DND-41 (cell line): ENCODE results near the gene EFNB2.

Source experiments
- EZH2 ChIP-seq: IDR thresholded peaks from 3 replicates; pipeline ENCODE4 v1.6.1; 2012; ENCODE audit warnings: borderline replicate concordance, low read depth, mild to moderate bottlenecking, moderate library complexity, low read length, inconsistent platforms; ENCODE audit not compliant: severe bottlenecking
- TF ChIP-seq, protein P1 (sequence below): IDR thresholded peaks from 2 replicates; pipeline ENCODE4 v1.5.1; 2012; ENCODE audit warnings: borderline replicate concordance, low read length, moderate library complexity, mild to moderate bottlenecking; ENCODE audit not compliant: poor library complexity, severe bottlenecking; ENCODE audit errors: extremely low read depth

DNA sequence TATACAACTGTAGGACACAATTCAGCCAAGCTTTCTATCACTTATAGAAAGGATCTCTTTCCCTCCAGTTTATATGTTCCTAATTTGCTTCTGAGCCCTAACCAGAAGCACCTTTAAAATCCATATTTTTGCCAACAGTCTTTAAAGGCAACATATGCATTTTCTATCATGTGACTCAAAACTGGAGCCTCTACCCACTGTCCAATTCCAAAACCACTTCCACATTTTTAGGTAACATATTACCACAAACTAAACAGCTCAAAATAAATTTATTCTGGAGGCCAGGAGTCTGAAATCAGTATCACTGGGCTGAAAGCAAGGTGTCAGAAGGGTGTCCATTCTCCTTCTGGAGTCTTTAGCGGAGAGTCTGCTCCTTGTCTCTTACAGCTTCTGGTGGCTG, 15.9 kb upstream of the EFNB2 start:
- TF ChIP-seq, protein P1, sequence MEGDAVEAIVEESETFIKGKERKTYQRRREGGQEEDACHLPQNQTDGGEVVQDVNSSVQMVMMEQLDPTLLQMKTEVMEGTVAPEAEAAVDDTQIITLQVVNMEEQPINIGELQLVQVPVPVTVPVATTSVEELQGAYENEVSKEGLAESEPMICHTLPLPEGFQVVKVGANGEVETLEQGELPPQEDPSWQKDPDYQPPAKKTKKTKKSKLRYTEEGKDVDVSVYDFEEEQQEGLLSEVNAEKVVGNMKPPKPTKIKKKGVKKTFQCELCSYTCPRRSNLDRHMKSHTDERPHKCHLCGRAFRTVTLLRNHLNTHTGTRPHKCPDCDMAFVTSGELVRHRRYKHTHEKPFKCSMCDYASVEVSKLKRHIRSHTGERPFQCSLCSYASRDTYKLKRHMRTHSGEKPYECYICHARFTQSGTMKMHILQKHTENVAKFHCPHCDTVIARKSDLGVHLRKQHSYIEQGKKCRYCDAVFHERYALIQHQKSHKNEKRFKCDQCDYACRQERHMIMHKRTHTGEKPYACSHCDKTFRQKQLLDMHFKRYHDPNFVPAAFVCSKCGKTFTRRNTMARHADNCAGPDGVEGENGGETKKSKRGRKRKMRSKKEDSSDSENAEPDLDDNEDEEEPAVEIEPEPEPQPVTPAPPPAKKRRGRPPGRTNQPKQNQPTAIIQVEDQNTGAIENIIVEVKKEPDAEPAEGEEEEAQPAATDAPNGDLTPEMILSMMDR = no peak
- TF ChIP-seq EZH2 = no peak
